Lung (tissue), 12 donors: ENCODE data around the gene ERICH2. TPM values are rescaled to one million over a fixed set of nuclear protein-coding genes. Genes with fewer than 3 reads are reported as not detected.

Experiments used
- ATAC-seq: fragments of 200-7000 bp; cut with Tn5 transposase; one replicate; pipeline ENCODE4 v1.9.1; 2020; ENCODE audit warnings: moderate number of reproducible peaks; ENCODE audit not compliant: insufficient read depth, low FRiP score
- DNase-seq, 3 donors: peaks; one replicate each; pipeline ENCODE4 v3.0.0-alpha.2; 2013 to 2017
- H3K27ac ChIP-seq, 2 donors: one replicate each; pipeline ENCODE4 v1.5.1; 2013; ENCODE audit warnings: mild to moderate bottlenecking in 2 of 2, moderate library complexity in 2 of 2, control low read depth in 1 of 2, inconsistent platforms in 1 of 2, low read depth in 1 of 2, low read length in 1 of 2
- H3K27me3 ChIP-seq, 3 donors: one replicate each; pipeline ENCODE4 v1.5.1; 2013; ENCODE audit warnings: low read length in 2 of 3; ENCODE audit not compliant: control insufficient read depth in 3 of 3, insufficient read depth in 3 of 3
- H3K36me3 ChIP-seq, 4 donors: one replicate each; pipeline ENCODE4 v1.5.1; 2013; ENCODE audit warnings: low read length in 4 of 4, mild to moderate bottlenecking in 1 of 4, moderate library complexity in 1 of 4; ENCODE audit not compliant: control insufficient read depth in 4 of 4, insufficient read depth in 4 of 4
- H3K4me1 ChIP-seq, 5 donors: one replicate each; pipeline ENCODE4 v1.5.1; 2013; ENCODE audit warnings: low read length in 5 of 5, mild to moderate bottlenecking in 2 of 5, moderate library complexity in 1 of 5; ENCODE audit not compliant: control insufficient read depth in 5 of 5, insufficient read depth in 5 of 5
- H3K4me3 ChIP-seq: one replicate; pipeline ENCODE4 v1.5.1; 2013; ENCODE audit warnings: mild to moderate bottlenecking, control low read depth, moderate library complexity
- H3K9ac ChIP-seq, 2 donors: one replicate each; pipeline ENCODE4 v1.5.1; 2013; ENCODE audit warnings: low read length in 2 of 2, control low read depth in 1 of 2; ENCODE audit not compliant: insufficient read depth in 1 of 2
- H3K9me3 ChIP-seq, 4 donors: one replicate each; pipeline ENCODE4 v1.5.1; 2013; ENCODE audit warnings: low read length in 3 of 4, mild to moderate bottlenecking in 1 of 4, moderate library complexity in 1 of 4; ENCODE audit not compliant: control insufficient read depth in 4 of 4, insufficient read depth in 3 of 4
- WGBS, 2 donors: extraction: QIAGEN DNeasy Blood & Tissue Kit; methylation state at CpG; one replicate each; pipeline ENCODE4 v1.1.7; 2013; 5-methylcytosine and 5-hydroxymethylcytosine counted together
- polyA plus RNA-seq, 2 donors: library from polyadenylated mRNA; stranded (reverse); fragments of 200-250 nt; gene quantifications; one replicate each; pipeline ENCODE4 v1.2.1, GENCODE V29; 2013
- total RNA-seq, 2 donors: library from RNA; depleted of rRNA in 1 of 2; stranded (reverse); fragments of >200 nt in 1 of 2; gene quantifications; one replicate each; pipeline ENCODE4 v1.2.1, GENCODE V29; 2014 to 2021
- TF ChIP-seq, protein P1 (sequence below): IDR thresholded peaks from 2 replicates; pipeline ENCODE4 v1.5.1; 2012; ENCODE audit warnings: mild to moderate bottlenecking; ENCODE audit errors: control extremely low read depth, extremely low read depth
- donor health status: control.
- donor health status: control.
- donor health status: Bipolar disorder and iron deficiency.
- donor health status: healthy.
- donor health status: DM: yes; HTN: yes; CAD: no.

The ERICH2 gene
- total and polyA plus RNA-seq, 4 donors = 4.6 to 34.9 (median 11.3) TPM

DNA sequence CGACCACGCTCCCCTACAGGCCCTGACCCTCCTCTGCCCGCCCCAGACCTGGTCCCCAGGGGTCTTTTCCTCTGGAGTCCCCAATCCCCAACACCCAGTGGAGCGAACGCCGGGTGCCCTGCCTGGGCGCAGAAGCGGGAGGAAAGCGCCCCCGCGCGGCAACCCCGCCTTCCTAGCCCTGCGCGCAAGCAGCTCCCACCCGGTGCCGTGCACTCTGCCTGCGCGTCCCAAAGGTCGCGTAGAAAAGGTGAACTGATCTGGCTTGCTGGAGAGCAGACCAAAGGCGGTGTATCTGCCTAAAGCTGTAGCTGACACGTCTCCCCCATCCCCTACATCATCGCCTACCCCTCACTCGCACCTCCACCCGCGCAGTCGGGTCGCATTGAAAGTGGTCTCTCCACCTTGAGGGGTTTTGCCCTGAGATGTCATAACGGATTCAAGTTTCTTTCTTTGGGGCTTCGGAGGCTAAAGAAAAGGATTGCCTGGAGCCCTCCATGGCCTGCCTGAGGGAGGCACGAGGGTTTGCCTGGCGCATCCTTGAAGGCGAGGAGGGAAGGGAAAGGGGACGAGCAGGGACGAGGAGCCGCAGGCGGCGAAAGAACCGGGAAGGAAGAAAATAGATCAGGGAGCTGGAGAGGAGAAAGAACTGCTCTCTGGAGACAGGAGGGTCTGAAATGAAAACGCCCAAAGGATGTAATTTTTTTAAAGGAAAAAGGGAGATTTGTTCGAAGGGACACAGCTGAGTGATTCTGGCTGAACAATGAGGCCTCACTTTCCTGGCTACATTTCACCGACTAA is 52.3 kb downstream of the ERICH2 start:
- TF ChIP-seq, protein P1, sequence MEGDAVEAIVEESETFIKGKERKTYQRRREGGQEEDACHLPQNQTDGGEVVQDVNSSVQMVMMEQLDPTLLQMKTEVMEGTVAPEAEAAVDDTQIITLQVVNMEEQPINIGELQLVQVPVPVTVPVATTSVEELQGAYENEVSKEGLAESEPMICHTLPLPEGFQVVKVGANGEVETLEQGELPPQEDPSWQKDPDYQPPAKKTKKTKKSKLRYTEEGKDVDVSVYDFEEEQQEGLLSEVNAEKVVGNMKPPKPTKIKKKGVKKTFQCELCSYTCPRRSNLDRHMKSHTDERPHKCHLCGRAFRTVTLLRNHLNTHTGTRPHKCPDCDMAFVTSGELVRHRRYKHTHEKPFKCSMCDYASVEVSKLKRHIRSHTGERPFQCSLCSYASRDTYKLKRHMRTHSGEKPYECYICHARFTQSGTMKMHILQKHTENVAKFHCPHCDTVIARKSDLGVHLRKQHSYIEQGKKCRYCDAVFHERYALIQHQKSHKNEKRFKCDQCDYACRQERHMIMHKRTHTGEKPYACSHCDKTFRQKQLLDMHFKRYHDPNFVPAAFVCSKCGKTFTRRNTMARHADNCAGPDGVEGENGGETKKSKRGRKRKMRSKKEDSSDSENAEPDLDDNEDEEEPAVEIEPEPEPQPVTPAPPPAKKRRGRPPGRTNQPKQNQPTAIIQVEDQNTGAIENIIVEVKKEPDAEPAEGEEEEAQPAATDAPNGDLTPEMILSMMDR = no peak
- WGBS, 2 donors = 9 to 12% methylated on average over 39 to 43 of the region's 43 CpGs
- Histone ChIP-seq H3K4me1 (peaks cover 0 to 39% (median 10%) of the 10 kb centered on the region in 5 donors), H3K9ac (no peak overlapping the region), H3K27me3 (peaks cover 3 to 88% (median 65%) of the 10 kb centered on the region in 3 donors), H3K27ac (no peak overlapping the region), H3K36me3 (no peaks in the 10 kb centered on the region), H3K4me3 (no peak overlapping the region), H3K9me3 (peaks cover 0 to 5% (median 0%) of the 10 kb centered on the region in 4 donors)
- ATAC-seq (no peak), DNase-seq (no peak)

DNA sequence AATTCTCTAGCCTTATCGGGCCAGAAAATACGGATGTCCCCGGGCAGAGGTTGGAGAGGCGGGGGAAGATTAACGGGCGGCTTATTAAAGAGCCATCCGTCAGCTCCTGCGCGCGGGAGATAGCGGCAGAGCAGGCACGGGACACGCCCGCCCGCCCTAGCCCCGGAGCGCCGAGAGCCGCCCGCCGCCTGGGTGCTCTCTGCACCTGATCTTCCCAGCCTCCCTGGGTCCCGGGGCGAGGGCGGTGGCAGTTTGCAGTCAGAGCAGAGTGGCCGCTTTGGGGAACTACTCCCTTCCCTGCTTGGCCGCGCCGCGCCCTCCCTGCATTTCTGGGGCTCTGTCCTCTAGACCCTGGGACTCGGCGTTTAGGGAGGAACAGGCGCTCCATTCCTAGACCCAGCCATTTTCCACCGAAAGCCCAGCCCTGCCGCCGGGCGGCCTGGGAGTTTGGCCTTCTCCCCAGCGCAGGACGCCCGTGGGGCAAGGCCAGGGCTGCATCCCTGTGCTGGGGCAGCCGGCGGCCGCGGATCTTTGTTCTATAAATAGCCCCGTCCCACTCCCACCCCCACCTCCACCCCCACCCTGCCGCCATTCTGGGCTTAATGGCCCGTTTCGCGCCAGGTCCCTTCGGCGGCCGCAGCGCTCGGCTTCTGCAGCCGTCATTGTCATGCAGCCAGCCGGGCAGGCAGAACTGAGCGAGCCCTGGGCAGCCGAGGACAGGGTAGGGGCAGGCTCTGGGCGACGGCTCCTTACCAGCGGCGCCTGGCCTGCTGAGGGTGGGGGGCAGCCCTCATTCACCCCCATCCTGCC is 53.1 kb downstream of the ERICH2 start:
- Histone ChIP-seq H3K9me3 (peaks cover 0 to 5% (median 0%) of the 10 kb centered on the region in 4 donors), H3K27me3 (peaks cover 3 to 85% (median 57%) of the 10 kb centered on the region in 3 donors), H3K27ac (no peak overlapping the region), H3K4me3 (no peak overlapping the region), H3K36me3 (no peaks in the 10 kb centered on the region), H3K4me1 (peaks cover 0 to 32% (median 10%) of the 10 kb centered on the region in 5 donors), H3K9ac (no peak overlapping the region)
- TF ChIP-seq, protein P1 = no peak
- ATAC-seq (no peak), DNase-seq (peak in 1 of 3 donors; percentile 26)
- WGBS, 2 donors = 2 to 8% methylated on average over 54 to 61 of the region's 61 CpGs

DNA sequence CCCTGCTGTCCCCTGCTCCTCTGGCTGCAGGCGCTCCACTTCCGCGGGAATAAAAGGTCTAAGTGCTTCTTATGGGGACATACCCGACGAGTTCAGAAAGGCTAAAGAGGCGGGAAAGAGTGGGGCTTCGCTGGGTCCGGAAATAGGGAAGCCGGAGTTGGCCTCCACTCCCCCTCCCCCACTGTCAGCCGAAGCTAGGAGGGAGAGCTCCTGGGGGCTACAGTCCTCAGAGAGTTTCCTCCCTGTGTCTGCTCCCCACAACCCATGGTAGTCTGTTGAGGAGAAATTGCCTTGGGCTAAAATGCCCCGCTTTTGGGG is 53.7 kb downstream of the ERICH2 start:
- peak in 1 of 3 donors; percentile 19 for DNase-seq
- ATAC-seq = no peak
- Histone ChIP-seq H3K36me3 (no peaks in the 10 kb centered on the region), H3K27me3 (peaks cover 3 to 80% (median 52%) of the 10 kb centered on the region in 3 donors), H3K4me3 (no peak overlapping the region), H3K9ac (no peak overlapping the region), H3K4me1 (peaks cover 0 to 30% (median 10%) of the 10 kb centered on the region in 5 donors), H3K9me3 (peaks cover 0 to 5% (median 0%) of the 10 kb centered on the region in 4 donors), H3K27ac (no peak overlapping the region)
- TF ChIP-seq, protein P1 = no peak
- WGBS, 2 donors = 7 to 20% methylated on average over 10 to 11 of the region's 11 CpGs
